WTC11 (cell line): Measurements from ENCODE around the gene ENTR1. TPM values are rescaled to one million over a fixed set of nuclear protein-coding genes. Genes with fewer than 3 reads are reported as not detected.

Source experiments
- ATAC-seq: fragments of 200-7000 bp; cut with Tn5 transposase; 2 replicates; pipeline ENCODE4 v1.10.0; 2021; ENCODE audit warnings: mild to moderate bottlenecking, moderate library complexity
- CTCF ChIA-PET: fragments of 300-600 bp; sonication (Branson Sonifier 250); formaldehyde crosslinking; loops from one replicate; lab custom pipeline; 2021; ENCODE audit warnings: antibody characterized with exemption; lab: Charles Lee
- POLR2A ChIA-PET: fragments of 350-600 bp; sonication (Branson Sonifier 250); formaldehyde crosslinking; loops from one replicate; lab custom pipeline; 2021; ENCODE audit warnings: antibody characterized with exemption; lab: Charles Lee
- DNase-seq: peaks from one replicate; pipeline ENCODE4 v3.0.0; 2021; ENCODE audit warnings: low spot score
- H3K27ac Mint-ChIP-seq: 2 replicates; pipeline ENCODE4 v1.8.0; 2021; ENCODE audit warnings: mixed read lengths
- H3K27me3 Mint-ChIP-seq: 2 replicates; pipeline ENCODE4 v1.8.0; 2021; ENCODE audit warnings: low read depth, mild to moderate bottlenecking, moderate library complexity, mixed read lengths
- H3K36me3 Mint-ChIP-seq: 2 replicates; pipeline ENCODE4 v1.8.0; 2021; ENCODE audit warnings: mixed read lengths
- H3K4me1 Mint-ChIP-seq: 2 replicates; pipeline ENCODE4 v1.8.0; 2022; ENCODE audit warnings: mixed read lengths
- H3K4me3 Mint-ChIP-seq: 2 replicates; pipeline ENCODE4 v1.8.0; 2021; ENCODE audit warnings: mild to moderate bottlenecking, moderate library complexity, mixed read lengths
- H3K9me3 Mint-ChIP-seq: 2 replicates; pipeline ENCODE4 v1.8.0; 2021; ENCODE audit warnings: mixed read lengths
- ATF3 ChIP-seq: sonication (generic); formaldehyde crosslinking; conservative IDR thresholded peaks from 2 replicates; pipeline ENCODE4 v1.8.1; 2022; ENCODE audit warnings: mild to moderate bottlenecking, missing genetic modification reagents
- CBFB ChIP-seq: sonication (generic); formaldehyde crosslinking; IDR thresholded peaks from 2 replicates; pipeline ENCODE4 v1.8.1; 2022; ENCODE audit warnings: mild to moderate bottlenecking, low read depth, missing genetic modification reagents
- CREM ChIP-seq: sonication (generic); formaldehyde crosslinking; IDR thresholded peaks from 2 replicates; pipeline ENCODE4 v1.8.1; 2022; ENCODE audit warnings: mild to moderate bottlenecking, missing genetic modification reagents, moderate library complexity
- E2F1 ChIP-seq: sonication (generic); formaldehyde crosslinking; IDR thresholded peaks from 2 replicates; pipeline ENCODE4 v1.8.0; 2022; ENCODE audit warnings: mild to moderate bottlenecking, missing genetic modification reagents
- E2F4 ChIP-seq: sonication (generic); formaldehyde crosslinking; IDR thresholded peaks from 2 replicates; pipeline ENCODE4 v1.8.1; 2022; ENCODE audit warnings: low read depth, mild to moderate bottlenecking, moderate library complexity, missing genetic modification reagents, borderline replicate concordance
- EMX1 ChIP-seq: fragments of 250-450 bp; sonication (Bioruptor Pico); IDR thresholded peaks from 2 replicates; pipeline ENCODE4 v1.8.0; 2021; ENCODE audit warnings: mild to moderate bottlenecking
- FOXP1 ChIP-seq: sonication (generic); formaldehyde crosslinking; IDR thresholded peaks from 2 replicates; pipeline ENCODE4 v1.8.0; 2022; ENCODE audit warnings: missing genetic modification reagents, mild to moderate bottlenecking, moderate library complexity, borderline replicate concordance
- GABPB1 ChIP-seq: sonication (generic); formaldehyde crosslinking; IDR thresholded peaks from 2 replicates; pipeline ENCODE4 v1.8.1; 2023; ENCODE audit warnings: mild to moderate bottlenecking, missing genetic modification reagents
- JUN ChIP-seq: sonication (generic); formaldehyde crosslinking; IDR thresholded peaks from 2 replicates; pipeline ENCODE4 v1.8.0; 2023; ENCODE audit warnings: mild to moderate bottlenecking, missing genetic modification reagents
- KAT7 ChIP-seq: sonication (generic); formaldehyde crosslinking; IDR thresholded peaks from 2 replicates; pipeline ENCODE4 v1.8.1; 2023; ENCODE audit warnings: missing genetic modification reagents, mild to moderate bottlenecking, borderline replicate concordance
- MXD4 ChIP-seq: fragments of 250-450 bp; sonication (Bioruptor Pico); IDR thresholded peaks from 2 replicates; pipeline ENCODE4 v1.8.0; 2021; ENCODE audit warnings: mild to moderate bottlenecking, moderate library complexity, borderline replicate concordance
- NFYB ChIP-seq: sonication (generic); formaldehyde crosslinking; conservative IDR thresholded peaks from 2 replicates; pipeline ENCODE4 v1.8.0; 2022; ENCODE audit warnings: low read depth, missing genetic modification reagents
- NR1H2 ChIP-seq: sonication (generic); formaldehyde crosslinking; IDR thresholded peaks from 2 replicates; pipeline ENCODE4 v1.9.0; 2021; ENCODE audit warnings: mild to moderate bottlenecking, moderate library complexity, missing genetic modification reagents
- NR3C1 ChIP-seq: sonication (generic); formaldehyde crosslinking; conservative IDR thresholded peaks from 2 replicates; pipeline ENCODE4 v1.8.1; 2023; ENCODE audit warnings: low read depth, mild to moderate bottlenecking, missing genetic modification reagents
- PRRX2 ChIP-seq: fragments of 250-450 bp; sonication (Bioruptor Pico); IDR thresholded peaks from 2 replicates; pipeline ENCODE4 v1.8.0; 2021; ENCODE audit warnings: mild to moderate bottlenecking
- RELA ChIP-seq: sonication (generic); formaldehyde crosslinking; IDR thresholded peaks from 2 replicates; pipeline ENCODE4 v1.8.1; 2022; ENCODE audit warnings: missing genetic modification reagents, mild to moderate bottlenecking, borderline replicate concordance
- SMAD3 ChIP-seq: sonication (generic); formaldehyde crosslinking; IDR thresholded peaks from 2 replicates; pipeline ENCODE4 v1.8.0; 2022; ENCODE audit warnings: missing genetic modification reagents, mild to moderate bottlenecking, borderline replicate concordance
- SMAD4 ChIP-seq: sonication (generic); formaldehyde crosslinking; IDR thresholded peaks from 2 replicates; pipeline ENCODE4 v1.8.0; 2022; ENCODE audit warnings: mild to moderate bottlenecking, missing genetic modification reagents
- TCF7 ChIP-seq: sonication (generic); formaldehyde crosslinking; IDR thresholded peaks from 2 replicates; pipeline ENCODE4 v1.8.0; 2022; ENCODE audit warnings: mild to moderate bottlenecking, low read depth, missing genetic modification reagents, moderate library complexity
- TP53 ChIP-seq: sonication (generic); formaldehyde crosslinking; IDR thresholded peaks from 2 replicates; pipeline ENCODE4 v1.8.1; 2023; ENCODE audit warnings: mild to moderate bottlenecking, missing genetic modification reagents
- USF1 ChIP-seq: sonication (generic); formaldehyde crosslinking; IDR thresholded peaks from 2 replicates; pipeline ENCODE4 v1.8.0; 2022; ENCODE audit warnings: mild to moderate bottlenecking, missing genetic modification reagents
- ZNF219 ChIP-seq: sonication (generic); formaldehyde crosslinking; IDR thresholded peaks from 2 replicates; pipeline ENCODE4 v1.8.0; 2023; ENCODE audit warnings: missing genetic modification reagents, mild to moderate bottlenecking, borderline replicate concordance
- ZNF232 ChIP-seq: sonication (generic); formaldehyde crosslinking; IDR thresholded peaks from 2 replicates; pipeline ENCODE4 v1.8.0; 2022; ENCODE audit warnings: mild to moderate bottlenecking, missing genetic modification reagents
- ZNF317 ChIP-seq: sonication (generic); formaldehyde crosslinking; IDR thresholded peaks from 2 replicates; pipeline ENCODE4 v1.8.1; 2023; ENCODE audit warnings: low read depth, mild to moderate bottlenecking, moderate library complexity, missing genetic modification reagents, borderline replicate concordance
- ZNF425 ChIP-seq: fragments of 250-450 bp; sonication (Bioruptor Pico); conservative IDR thresholded peaks from 2 replicates; pipeline ENCODE4 v1.9.0; 2021; ENCODE audit warnings: mild to moderate bottlenecking
- ZSCAN18 ChIP-seq: fragments of 250-450 bp; sonication (Bioruptor Pico); IDR thresholded peaks from 2 replicates; pipeline ENCODE4 v2.1.2; 2022; ENCODE audit warnings: mild to moderate bottlenecking, moderate library complexity
- total RNA-seq: library from RNA; stranded (reverse); gene quantifications from 3 replicates; pipeline ENCODE4 v1.2.3, GENCODE V29; 2021

Gene ENTR1
- total RNA-seq, 1 experiment from 2014 or later = 140 TPM

GRCh38 chr9:136358016-136358415 lies 52.4 kb downstream of the ENTR1 start:
- Mint-ChIP-seq H3K27ac (no peak overlapping the region), H3K4me3 (no peak overlapping the region), H3K27me3 (no peaks in the 10 kb centered on the region), H3K36me3 (no peaks in the 10 kb centered on the region), H3K9me3 (no peaks in the 10 kb centered on the region), H3K4me1 (peaks cover 5% of the 10 kb centered on the region)
- CTCF ChIA-PET = interaction anchor here (1.2 kb wide), 1 partner anchor 12 kb away, joined by 3 read pairs; no protein-coding TSS in a partner anchor
- no peak for ATAC-seq
- POLR2A ChIA-PET = no interaction called here
- DNase-seq = no peak
- TF ChIP-seq NFYB (no peak), SMAD4 (CRISPR knock-in tag) (no peak), NR3C1 (no peak), NR1H2 (CRISPR knock-in tag) (no peak), EMX1 (CRISPR knock-in tag) (no peak), E2F4 (CRISPR knock-in tag) (no peak), ATF3 (CRISPR knock-in tag) (no peak), ZNF232 (no peak), CREM (CRISPR knock-in tag) (no peak), E2F1 (CRISPR knock-in tag) (no peak), CBFB (CRISPR knock-in tag) (no peak), TCF7 (CRISPR knock-in tag) (no peak), KAT7 (no peak)

- H3K27me3 Mint-ChIP-seq = no peaks in the 10 kb centered on the region
- H3K4me1 Mint-ChIP-seq = no peaks in the 10 kb centered on the region
- H3K36me3 Mint-ChIP-seq = no peaks in the 10 kb centered on the region
- H3K9me3 Mint-ChIP-seq = no peaks in the 10 kb centered on the region
- H3K27ac Mint-ChIP-seq = no peak overlapping the region
- no peak for DNase-seq
- ATAC-seq = no peak
- ChIA-PET CTCF (interaction anchor here (0.5 kb wide), 1 partner anchor 35 kb away, joined by 3 read pairs; no protein-coding TSS in a partner anchor), POLR2A (no interaction called here)
- no peak overlapping the region for H3K4me3 Mint-ChIP-seq
- TF ChIP-seq ZSCAN18 (no peak), ZNF425 (CRISPR knock-in tag) (no peak), SMAD4 (CRISPR knock-in tag) (no peak), USF1 (no peak), SMAD3 (CRISPR knock-in tag) (no peak), ZNF317 (CRISPR knock-in tag) (no peak), RELA (CRISPR knock-in tag) (no peak), MXD4 (CRISPR knock-in tag) (no peak), E2F1 (CRISPR knock-in tag) (no peak), NFYB (no peak), FOXP1 (CRISPR knock-in tag) (no peak), ZNF219 (CRISPR knock-in tag) (no peak), PRRX2 (CRISPR knock-in tag) (no peak), TP53 (CRISPR knock-in tag) (no peak), GABPB1 (CRISPR knock-in tag) (no peak), JUN (no peak)
Measured at GRCh38 chr9:136357202-136357725, 53.1 kb downstream of the ENTR1 start.
